Activated naive CD8-positive, alpha-beta T cell treated with anti-CD3 and anti-CD28 coated beads for 36 hours (primary cell): Measurements from ENCODE around the gene PPP3CA. TPM values are rescaled to one million over a fixed set of nuclear protein-coding genes. Genes with fewer than 3 reads are reported as not detected.
"Not testable (repeated sequence)": the region's sequence is repeated elsewhere in the genome, so short reads cannot be mapped to it uniquely, and the experiment has no call there.

Experiments
- DNase-seq: peaks from one replicate; pipeline ENCODE4 v3.0.0; 2021
- H3K27ac Mint-ChIP-seq: one replicate; pipeline ENCODE4 v1.8.0; 2022; ENCODE audit warnings: mild to moderate bottlenecking, moderate library complexity, mixed read lengths
- H3K27me3 Mint-ChIP-seq: one replicate; pipeline ENCODE4 v1.8.0; 2022; ENCODE audit warnings: mild to moderate bottlenecking, mixed read lengths
- H3K36me3 Mint-ChIP-seq: one replicate; pipeline ENCODE4 v1.8.0; 2021; ENCODE audit warnings: mild to moderate bottlenecking, mixed read lengths
- H3K4me1 Mint-ChIP-seq: one replicate; pipeline ENCODE4 v1.8.0; 2021; ENCODE audit warnings: mixed read lengths
- H3K4me3 Mint-ChIP-seq: one replicate; pipeline ENCODE4 v1.8.0; 2022; ENCODE audit warnings: mild to moderate bottlenecking, moderate library complexity, mixed read lengths
- H3K9me3 Mint-ChIP-seq: one replicate; pipeline ENCODE4 v1.8.0; 2022; ENCODE audit warnings: mixed read lengths
- total RNA-seq, 2 experiments: library from RNA; stranded (reverse); gene quantifications; one replicate each; pipeline ENCODE4 v1.2.3, GENCODE V29; 2021

PPP3CA gene
- total RNA-seq, 2 experiments from 2014 or later = 14.5 to 16.4 TPM

GRCh38 chr4:101264512-101264911 is 82.8 kb downstream of the PPP3CA start:
- no peaks in the 10 kb centered on the region for H3K27me3 Mint-ChIP-seq

GRCh38 chr4:101262683-101263082 is 84.6 kb downstream of the PPP3CA start:
- no peak for DNase-seq
- no peak overlapping the region for H3K27ac Mint-ChIP-seq
- peaks cover 4% of the 10 kb centered on the region for H3K36me3 Mint-ChIP-seq
- peaks cover 35% of the 10 kb centered on the region for H3K4me1 Mint-ChIP-seq
- H3K27me3 Mint-ChIP-seq = no peaks in the 10 kb centered on the region
- H3K9me3 Mint-ChIP-seq = no peaks in the 10 kb centered on the region
- H3K4me3 Mint-ChIP-seq = no peak overlapping the region

More at GRCh38 chr4:101264512-101264911, 82.8 kb downstream of the PPP3CA start:
- Mint-ChIP-seq H3K4me3 (no peak overlapping the region), H3K27ac (no peak overlapping the region), H3K36me3 (peaks cover 4% of the 10 kb centered on the region), H3K4me1 (peaks cover 26% of the 10 kb centered on the region), H3K9me3 (no peaks in the 10 kb centered on the region)
- DNase-seq = no peak

- H3K27ac Mint-ChIP-seq = no peak overlapping the region
- peaks cover 32% of the 10 kb centered on the region for H3K4me1 Mint-ChIP-seq
- no peak overlapping the region for H3K4me3 Mint-ChIP-seq
- H3K9me3 Mint-ChIP-seq = no peaks in the 10 kb centered on the region
- H3K36me3 Mint-ChIP-seq = peaks cover 3% of the 10 kb centered on the region
- no peak for DNase-seq
- no peaks in the 10 kb centered on the region for H3K27me3 Mint-ChIP-seq
Measured at GRCh38 chr4:101259876-101260275, 87.5 kb downstream of the PPP3CA start.

GRCh38 chr4:101258883-101259282 is 88.4 kb downstream of the PPP3CA start:
- peaks cover 29% of the 10 kb centered on the region for H3K4me1 Mint-ChIP-seq
- H3K9me3 Mint-ChIP-seq = no peaks in the 10 kb centered on the region
- no peaks in the 10 kb centered on the region for H3K27me3 Mint-ChIP-seq
- no peak overlapping the region for H3K27ac Mint-ChIP-seq
- H3K36me3 Mint-ChIP-seq = peaks cover 3% of the 10 kb centered on the region
- DNase-seq = no peak
- no peak overlapping the region for H3K4me3 Mint-ChIP-seq

- Mint-ChIP-seq H3K9me3 (no peaks in the 10 kb centered on the region), H3K4me3 (no peak overlapping the region)
Measured at GRCh38 chr4:101256222-101256621, 91.1 kb downstream of the PPP3CA start.

GRCh38 chr4:101254776-101255175 is 92.5 kb downstream of the PPP3CA start:
- Mint-ChIP-seq H3K27me3 (no peaks in the 10 kb centered on the region), H3K36me3 (peaks cover 1% of the 10 kb centered on the region), H3K27ac (no peak overlapping the region), H3K9me3 (no peaks in the 10 kb centered on the region), H3K4me3 (no peak overlapping the region), H3K4me1 (peaks cover 33% of the 10 kb centered on the region)
- DNase-seq = no peak

More at GRCh38 chr4:101256222-101256621, 91.1 kb downstream of the PPP3CA start:
- Mint-ChIP-seq H3K4me1 (peaks cover 37% of the 10 kb centered on the region), H3K36me3 (peaks cover 3% of the 10 kb centered on the region), H3K27me3 (no peaks in the 10 kb centered on the region), H3K27ac (no peak overlapping the region)
- DNase-seq = no peak

GRCh38 chr4:101253121-101253520 is 94.2 kb downstream of the PPP3CA start:
- no peak overlapping the region for H3K4me3 Mint-ChIP-seq
- no peak for DNase-seq
- no peaks in the 10 kb centered on the region for H3K36me3 Mint-ChIP-seq
- peaks cover 21% of the 10 kb centered on the region for H3K4me1 Mint-ChIP-seq
- no peaks in the 10 kb centered on the region for H3K9me3 Mint-ChIP-seq
- H3K27ac Mint-ChIP-seq = no peak overlapping the region
- no peaks in the 10 kb centered on the region for H3K27me3 Mint-ChIP-seq

- no peak for DNase-seq
- H3K9me3 Mint-ChIP-seq = no peaks in the 10 kb centered on the region
- H3K27ac Mint-ChIP-seq = no peak overlapping the region
- peaks cover 21% of the 10 kb centered on the region for H3K4me1 Mint-ChIP-seq
- H3K27me3 Mint-ChIP-seq = no peaks in the 10 kb centered on the region
- H3K4me3 Mint-ChIP-seq = no peak overlapping the region
- no peaks in the 10 kb centered on the region for H3K36me3 Mint-ChIP-seq
Measured at GRCh38 chr4:101252721-101253120, 94.6 kb downstream of the PPP3CA start.

- H3K27ac Mint-ChIP-seq = no peak overlapping the region
- H3K36me3 Mint-ChIP-seq = no peaks in the 10 kb centered on the region
- DNase-seq = no peak
- H3K4me3 Mint-ChIP-seq = no peak overlapping the region
- no peaks in the 10 kb centered on the region for H3K27me3 Mint-ChIP-seq
- peaks cover 16% of the 10 kb centered on the region for H3K4me1 Mint-ChIP-seq
- no peaks in the 10 kb centered on the region for H3K9me3 Mint-ChIP-seq
Measured at GRCh38 chr4:101251261-101251660, 96.1 kb downstream of the PPP3CA start.

- Mint-ChIP-seq H3K4me1 (peaks cover 17% of the 10 kb centered on the region), H3K27me3 (no peaks in the 10 kb centered on the region), H3K9me3 (no peaks in the 10 kb centered on the region), H3K27ac (no peak overlapping the region), H3K4me3 (no peak overlapping the region), H3K36me3 (peaks cover 1% of the 10 kb centered on the region)
- no peak for DNase-seq
Measured at GRCh38 chr4:101244349-101244748, 103.0 kb downstream of the PPP3CA start.

GRCh38 chr4:101242441-101242840 is 104.9 kb downstream of the PPP3CA start:
- no peaks in the 10 kb centered on the region for H3K27me3 Mint-ChIP-seq
- peaks cover 29% of the 10 kb centered on the region for H3K4me1 Mint-ChIP-seq
- no peak overlapping the region for H3K27ac Mint-ChIP-seq
- no peak overlapping the region for H3K4me3 Mint-ChIP-seq
- H3K9me3 Mint-ChIP-seq = no peaks in the 10 kb centered on the region
- H3K36me3 Mint-ChIP-seq = peaks cover 3% of the 10 kb centered on the region
- DNase-seq = no peak

- no peak for DNase-seq
- Mint-ChIP-seq H3K4me3 (no peak overlapping the region), H3K9me3 (no peaks in the 10 kb centered on the region), H3K4me1 (peaks cover 28% of the 10 kb centered on the region), H3K27me3 (no peaks in the 10 kb centered on the region), H3K27ac (no peak overlapping the region), H3K36me3 (peaks cover 3% of the 10 kb centered on the region)
Measured at GRCh38 chr4:101240099-101240498, 107.2 kb downstream of the PPP3CA start.

- no peaks in the 10 kb centered on the region for H3K9me3 Mint-ChIP-seq
- H3K4me1 Mint-ChIP-seq = peaks cover 26% of the 10 kb centered on the region
- no peak overlapping the region for H3K27ac Mint-ChIP-seq
- no peak for DNase-seq
- no peaks in the 10 kb centered on the region for H3K27me3 Mint-ChIP-seq
- H3K36me3 Mint-ChIP-seq = peaks cover 3% of the 10 kb centered on the region
- H3K4me3 Mint-ChIP-seq = no peak overlapping the region
Measured at GRCh38 chr4:101239665-101240064, 107.7 kb downstream of the PPP3CA start.

- Mint-ChIP-seq H3K9me3 (no peaks in the 10 kb centered on the region), H3K4me1 (peaks cover 21% of the 10 kb centered on the region), H3K4me3 (no peak overlapping the region), H3K27me3 (no peaks in the 10 kb centered on the region), H3K36me3 (peaks cover 3% of the 10 kb centered on the region), H3K27ac (no peak overlapping the region)
- no peak for DNase-seq
Measured at GRCh38 chr4:101238706-101239105, 108.6 kb downstream of the PPP3CA start.

- no peak overlapping the region for H3K27ac Mint-ChIP-seq
- H3K9me3 Mint-ChIP-seq = no peaks in the 10 kb centered on the region
- peaks cover 18% of the 10 kb centered on the region for H3K4me1 Mint-ChIP-seq
- DNase-seq = no peak
- H3K4me3 Mint-ChIP-seq = no peak overlapping the region
- H3K36me3 Mint-ChIP-seq = peaks cover 3% of the 10 kb centered on the region
- H3K27me3 Mint-ChIP-seq = no peaks in the 10 kb centered on the region
Measured at GRCh38 chr4:101237773-101238172, 109.6 kb downstream of the PPP3CA start.

- H3K9me3 Mint-ChIP-seq = no peaks in the 10 kb centered on the region
- no peak overlapping the region for H3K4me3 Mint-ChIP-seq
- no peaks in the 10 kb centered on the region for H3K27me3 Mint-ChIP-seq
- H3K27ac Mint-ChIP-seq = no peak overlapping the region
- no peak for DNase-seq
- H3K36me3 Mint-ChIP-seq = peaks cover 3% of the 10 kb centered on the region
- peaks cover 26% of the 10 kb centered on the region for H3K4me1 Mint-ChIP-seq
Measured at GRCh38 chr4:101236097-101236496, 111.2 kb downstream of the PPP3CA start.

- H3K4me3 Mint-ChIP-seq, H3K36me3 Mint-ChIP-seq, H3K27ac Mint-ChIP-seq, H3K27me3 Mint-ChIP-seq, DNase-seq, H3K9me3 Mint-ChIP-seq: not testable (repeated sequence)
- H3K4me1 Mint-ChIP-seq = peaks cover 29% of the 10 kb centered on the region
Measured at GRCh38 chr4:101234141-101234540, 113.2 kb downstream of the PPP3CA start.
